SK-N-MC (cell line): ENCODE data around the gene ZSWIM3.

ENCODE experiments used
- EZH2 ChIP-seq: fragments of 200-600 bp; sonication (generic); IDR thresholded peaks from one replicate; pipeline ENCODE4 v1.6.1; 2017; ENCODE audit warnings: antibody characterized with exemption
- POLR2AphosphoS5 ChIP-seq: IDR thresholded peaks from 2 replicates; pipeline ENCODE4 v1.6.1; 2012; ENCODE audit warnings: mild to moderate bottlenecking, low read depth, low read length, borderline replicate concordance

DNA sequence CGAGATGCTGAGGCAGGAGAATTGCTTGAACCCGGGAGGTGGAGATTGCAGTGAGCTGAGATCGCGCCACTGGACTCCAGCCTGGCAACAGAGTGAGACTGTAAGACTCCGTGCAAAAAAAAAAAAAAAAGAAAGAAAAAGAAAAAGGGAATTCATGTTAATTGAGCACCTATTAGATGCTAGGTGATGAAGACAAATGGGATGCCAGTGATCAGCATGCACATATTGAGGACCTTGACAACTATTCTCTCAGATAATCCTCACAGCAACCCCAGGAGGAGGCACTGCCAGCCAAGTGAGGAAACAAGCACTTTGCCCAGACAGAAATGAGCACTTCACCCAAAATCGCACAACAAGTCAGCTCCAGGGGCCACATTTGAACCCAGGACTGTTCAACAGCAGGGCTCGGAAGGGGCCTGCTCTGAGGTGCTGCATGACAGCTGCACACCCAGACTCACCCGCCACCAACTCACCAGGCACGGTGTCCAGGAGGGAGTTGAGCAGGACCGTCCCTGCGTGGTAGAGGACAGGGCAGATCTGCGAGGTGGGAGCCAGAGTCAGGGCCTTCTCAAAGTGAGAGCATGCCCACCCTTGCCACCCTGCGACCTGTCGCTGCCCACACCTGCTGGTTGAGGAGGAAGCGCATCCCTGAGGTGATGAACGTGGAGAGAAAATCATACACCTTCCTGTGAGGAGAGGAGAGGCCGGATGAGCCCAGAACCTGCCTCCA, 50.0 kb downstream of the ZSWIM3 start:
- TF ChIP-seq EZH2 (no peak), POLR2AphosphoS5 (no peak)
